Spleen (tissue), 11 donors: Measurements from ENCODE around the gene NUAK2. TPM values are rescaled to one million over a fixed set of nuclear protein-coding genes. Genes with fewer than 3 reads are reported as not detected.

Experiments used
- DNase-seq: peaks from one replicate; pipeline ENCODE4 v3.0.0-alpha.2; 2020
- H3K27ac ChIP-seq, 8 donors: fragments of 200-600 bp; sonication (generic) in 7 of 8; 1 replicate in 4 of 8; 2 replicates in 4 of 8; pipeline versions ENCODE4 v1.5.0 to v1.8.0; 2016 to 2021; ENCODE audit warnings: inconsistent platforms in 4 of 8, mild to moderate bottlenecking in 4 of 8, moderate library complexity in 1 of 8
- H3K27me3 ChIP-seq, 7 donors: fragments of 200-600 bp; sonication (generic) in 6 of 7; replicated peaks in 1 of 7; 1 replicate in 4 of 7; 2 replicates in 3 of 7; pipeline versions ENCODE4 v1.5.0 to v1.8.0; 2016 to 2021; ENCODE audit warnings: inconsistent platforms in 3 of 7, mild to moderate bottlenecking in 1 of 7
- H3K36me3 ChIP-seq, 6 donors: fragments of 200-600 bp; sonication (generic) in 5 of 6; 1 replicate in 4 of 6; 2 replicates in 2 of 6; pipeline versions ENCODE4 v1.5.0 to v1.8.0; 2016 to 2021; ENCODE audit warnings: inconsistent platforms in 2 of 6
- H3K4me1 ChIP-seq, 6 donors: fragments of 200-600 bp; sonication (generic) in 5 of 6; 1 replicate in 3 of 6; 2 replicates in 3 of 6; pipeline versions ENCODE4 v1.5.0 to v1.8.0; 2016 to 2021; ENCODE audit warnings: inconsistent platforms in 3 of 6
- H3K4me3 ChIP-seq, 8 donors: fragments of 200-600 bp; sonication (generic) in 7 of 8; 1 replicate in 4 of 8; 2 replicates in 4 of 8; pipeline versions ENCODE4 v1.5.0 to v1.8.0; 2016 to 2021; ENCODE audit warnings: inconsistent platforms in 4 of 8, mild to moderate bottlenecking in 4 of 8, moderate library complexity in 2 of 8
- H3K9me3 ChIP-seq, 8 donors: fragments of 200-600 bp; sonication (generic) in 7 of 8; 1 replicate in 4 of 8; 2 replicates in 4 of 8; pipeline versions ENCODE4 v1.5.0 to v1.8.0; 2016 to 2021; ENCODE audit warnings: inconsistent platforms in 4 of 8
- POLR2A ChIP-seq, 3 donors: fragments of 450-650 bp; IDR thresholded peaks; one replicate each; pipeline ENCODE4 v1.5.1; 2017; ENCODE audit warnings: antibody characterized with exemption in 3 of 3, mild to moderate bottlenecking in 1 of 3
- POLR2AphosphoS5 ChIP-seq, 3 donors: sonication (generic); formaldehyde crosslinking; IDR thresholded peaks; one replicate each; pipeline ENCODE4 v1.5.1; 2017; ENCODE audit warnings: antibody characterized with exemption in 3 of 3
- WGBS, 5 donors: extraction: QIAGEN DNeasy Blood & Tissue Kit in 3 of 5; methylation state at CpG; one replicate each; pipeline versions ENCODE4 v1.1.5 to v1.1.7; 2013 to 2018; 5-methylcytosine and 5-hydroxymethylcytosine counted together
- intact Hi-C: fragments of 100-400 bp; cut with DNase I; formaldehyde crosslinking; loops from one replicate; pipeline ENCODE4 v1.15.0; 2023; ENCODE audit warnings: low total_unique reads
- polyA plus RNA-seq, 3 donors: library from polyadenylated mRNA; stranded (reverse); fragments of 200-250 nt; gene quantifications; one replicate each; pipeline ENCODE4 v1.2.1, GENCODE V29; 2013
- total RNA-seq, 7 donors: library from RNA; depleted of rRNA in 3 of 7; stranded (reverse); fragments of >200 nt in 3 of 7; fragmentation: NEBNext Ultra II Directional in 4 of 7; extraction: Animal tissue kit (Norgen Biotek cat#: 25700) in 4 of 7; gene quantifications; one replicate each; pipeline versions ENCODE4 v1.1.0 to v1.2.1, GENCODE V29; 2016 to 2021
- TF ChIP-seq, protein P1 (sequence below), 11 experiments: fragments of 200-600 bp in 7 of 11; fragments of 450-650 bp in 4 of 11; sonication (generic) in 4 of 11; IDR thresholded peaks in 8 of 11; conservative IDR thresholded peaks in 3 of 11; 1 replicate in 7 of 11; 2 replicates in 4 of 11; pipeline versions ENCODE4 v1.4.0 to v1.8.0; 2016 to 2021; ENCODE audit warnings: antibody characterized with exemption in 11 of 11, inconsistent platforms in 4 of 11, mild to moderate bottlenecking in 1 of 11
- donor health status: healthy with polysubstance abuse.
- donor health status: DM: no; HTN: no; CAD: no; lungs with moderate emphysema.
- donor health status: DM: no; HTN: no; CAD: no.
- donor health status: Bipolar disorder and iron deficiency.
- donor health status: healthy.
- donor health status: DM: no; HTN: no; CAD: no.
- donor health status: DM: yes; HTN: yes; CAD: no.

NUAK2 gene
- total and polyA plus RNA-seq, 10 donors = 5.7 to 32.7 (median 19.1) TPM

DNA sequence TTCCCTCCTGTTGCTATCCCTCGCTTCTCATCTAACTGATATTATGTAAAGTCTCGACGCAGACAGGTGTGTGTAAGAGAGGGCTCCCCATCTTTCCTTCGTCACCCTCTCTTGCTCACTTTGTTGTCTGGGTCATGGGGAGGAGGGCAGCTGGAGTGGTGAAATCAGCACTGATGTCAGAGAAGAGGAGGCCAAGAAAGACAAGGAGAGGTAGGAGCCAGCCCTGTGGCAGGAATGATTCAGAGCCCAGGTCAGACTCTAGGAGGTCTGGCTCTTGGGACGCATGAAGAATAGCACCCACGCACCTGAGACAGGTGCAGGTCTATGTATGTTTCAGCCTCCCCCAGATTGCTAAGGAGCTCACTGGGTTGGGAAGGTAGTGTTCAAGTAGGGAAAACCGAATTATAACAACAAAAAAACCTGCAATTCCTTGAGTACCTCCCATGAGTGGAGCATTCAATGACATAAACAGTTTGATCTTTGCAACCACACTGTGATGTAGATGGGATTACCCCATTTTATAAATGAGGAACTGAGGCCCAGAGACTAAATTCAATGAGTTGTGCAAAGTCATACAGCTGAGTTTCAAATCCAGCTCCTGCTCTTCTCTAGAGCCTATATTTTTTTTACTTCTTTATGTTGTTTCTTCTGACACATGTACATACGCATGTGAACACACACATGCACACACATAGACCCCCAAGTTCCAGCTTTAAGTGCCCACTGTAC lies 10.4 kb downstream of the NUAK2 start:
- H3K27ac ChIP-seq = peak overlapping the region; percentile 32 to 97 (median 93)
- intact Hi-C loops = no loop called here
- WGBS, 5 donors = 83 to 90% (median 85%) methylated on average over 8 of the region's 8 CpGs

DNA sequence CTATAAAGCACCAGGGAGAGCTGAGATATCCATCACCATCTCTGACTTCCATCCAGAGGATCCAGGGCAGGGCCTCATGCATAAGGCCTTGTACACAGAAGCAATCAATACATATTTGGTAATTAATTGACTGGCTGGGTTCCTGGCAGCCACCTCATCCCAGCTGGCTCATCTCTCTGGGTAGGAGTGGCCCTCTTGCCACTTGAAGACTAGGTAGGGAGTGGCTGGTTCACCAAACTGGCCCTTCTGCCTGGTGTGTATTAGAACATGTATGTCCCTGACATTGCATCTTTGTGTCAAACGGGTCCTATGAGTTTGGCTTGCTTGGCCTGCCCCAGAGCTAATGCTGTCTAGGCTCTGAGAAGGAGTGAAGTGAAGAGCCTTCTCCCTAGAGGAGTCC lies 11.8 kb downstream of the NUAK2 start:
- no peak for TF ChIP-seq POLR2A (IDR thresholded peaks at IDR 0.05)
- TF ChIP-seq POLR2AphosphoS5 (IDR thresholded peaks at IDR 0.05) = no peak
- TF ChIP-seq, protein P1, sequence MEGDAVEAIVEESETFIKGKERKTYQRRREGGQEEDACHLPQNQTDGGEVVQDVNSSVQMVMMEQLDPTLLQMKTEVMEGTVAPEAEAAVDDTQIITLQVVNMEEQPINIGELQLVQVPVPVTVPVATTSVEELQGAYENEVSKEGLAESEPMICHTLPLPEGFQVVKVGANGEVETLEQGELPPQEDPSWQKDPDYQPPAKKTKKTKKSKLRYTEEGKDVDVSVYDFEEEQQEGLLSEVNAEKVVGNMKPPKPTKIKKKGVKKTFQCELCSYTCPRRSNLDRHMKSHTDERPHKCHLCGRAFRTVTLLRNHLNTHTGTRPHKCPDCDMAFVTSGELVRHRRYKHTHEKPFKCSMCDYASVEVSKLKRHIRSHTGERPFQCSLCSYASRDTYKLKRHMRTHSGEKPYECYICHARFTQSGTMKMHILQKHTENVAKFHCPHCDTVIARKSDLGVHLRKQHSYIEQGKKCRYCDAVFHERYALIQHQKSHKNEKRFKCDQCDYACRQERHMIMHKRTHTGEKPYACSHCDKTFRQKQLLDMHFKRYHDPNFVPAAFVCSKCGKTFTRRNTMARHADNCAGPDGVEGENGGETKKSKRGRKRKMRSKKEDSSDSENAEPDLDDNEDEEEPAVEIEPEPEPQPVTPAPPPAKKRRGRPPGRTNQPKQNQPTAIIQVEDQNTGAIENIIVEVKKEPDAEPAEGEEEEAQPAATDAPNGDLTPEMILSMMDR (IDR thresholded peaks at IDR 0.05 in 8 of 11, conservative IDR thresholded peaks at IDR 0.05 in 3 of 11) = no peak
- peak overlapping the region in 3 of 8 donors; percentile 96 to 97 (median 96) for H3K27ac ChIP-seq
- intact Hi-C loops = no loop called here
- H3K27me3 ChIP-seq = no peaks in the 10 kb centered on the region
- 60 to 94% (median 79%) methylated on average over 1 of the region's 1 CpG for WGBS, 5 donors
- H3K4me1 ChIP-seq = peaks cover 29 to 90% (median 51%) of the 10 kb centered on the region in 6 donors
- no peak for DNase-seq
- H3K9me3 ChIP-seq = no peaks in the 10 kb centered on the region
- H3K4me3 ChIP-seq = no peak overlapping the region
- peaks cover 0 to 71% (median 65%) of the 10 kb centered on the region in 6 donors for H3K36me3 ChIP-seq

More for the DNA sequence above, 10.4 kb downstream of the NUAK2 start:
- Histone ChIP-seq H3K27me3 (no peaks in the 10 kb centered on the region), H3K9me3 (no peaks in the 10 kb centered on the region), H3K36me3 (peaks cover 0 to 57% (median 51%) of the 10 kb centered on the region in 6 donors), H3K4me3 (peak overlapping the region in 1 of 8 donors; percentile 49), H3K4me1 (peaks cover 38 to 96% (median 65%) of the 10 kb centered on the region in 6 donors)
- no peak for DNase-seq
- TF ChIP-seq POLR2A (IDR thresholded peaks at IDR 0.05) = no peak
- TF ChIP-seq, protein P1 (IDR thresholded peaks at IDR 0.05 in 8 of 11, conservative IDR thresholded peaks at IDR 0.05 in 3 of 11) = no peak
- no peak for TF ChIP-seq POLR2AphosphoS5 (IDR thresholded peaks at IDR 0.05)

DNA sequence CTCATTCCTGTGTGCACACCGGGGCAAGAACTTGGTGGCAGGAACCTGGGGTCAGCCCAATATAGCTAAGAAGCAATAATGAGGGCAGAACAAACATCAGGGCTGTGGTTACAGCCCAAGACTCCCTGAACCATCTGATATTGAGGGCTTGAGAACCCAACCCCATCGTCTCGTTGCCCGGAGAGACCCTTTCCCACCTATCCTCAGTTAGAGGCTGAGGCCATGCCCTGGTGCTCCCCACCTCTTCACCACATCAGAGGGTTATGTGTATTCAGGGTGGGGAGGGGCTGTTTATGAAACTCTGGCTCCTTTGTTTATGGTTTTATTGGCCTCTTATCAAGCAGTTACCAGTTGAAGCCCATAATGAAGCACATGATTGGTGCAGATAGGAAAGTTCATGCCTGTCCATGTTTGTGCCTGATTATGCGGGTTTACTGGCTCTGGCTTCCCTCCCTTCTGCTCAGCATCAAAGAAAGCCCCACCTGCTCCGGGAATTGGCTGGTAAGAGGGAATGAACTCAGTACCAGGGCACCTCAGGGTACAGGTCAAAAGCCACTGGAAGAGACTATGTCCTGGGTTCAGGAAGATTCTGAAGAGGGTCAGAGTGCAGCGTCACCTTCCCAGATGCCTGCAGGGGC lies 14.5 kb downstream of the NUAK2 start:
- no peak for DNase-seq
- no peaks in the 10 kb centered on the region for H3K27me3 ChIP-seq
- H3K4me1 ChIP-seq = peaks cover 6 to 75% (median 28%) of the 10 kb centered on the region in 6 donors
- H3K36me3 ChIP-seq = peaks cover 5 to 98% (median 90%) of the 10 kb centered on the region in 6 donors
- intact Hi-C loops = no loop called here
- WGBS, 5 donors = 82 to 94% (median 91%) methylated on average over 7 of the region's 7 CpGs
- H3K27ac ChIP-seq = peak overlapping the region in 1 of 8 donors; percentile 46
- H3K9me3 ChIP-seq = no peaks in the 10 kb centered on the region
- no peak overlapping the region for H3K4me3 ChIP-seq
- TF ChIP-seq POLR2AphosphoS5 (IDR thresholded peaks at IDR 0.05) = no peak
- TF ChIP-seq POLR2A (IDR thresholded peaks at IDR 0.05) = no peak
- TF ChIP-seq, protein P1 (IDR thresholded peaks at IDR 0.05 in 8 of 11, conservative IDR thresholded peaks at IDR 0.05 in 3 of 11) = no peak

DNA sequence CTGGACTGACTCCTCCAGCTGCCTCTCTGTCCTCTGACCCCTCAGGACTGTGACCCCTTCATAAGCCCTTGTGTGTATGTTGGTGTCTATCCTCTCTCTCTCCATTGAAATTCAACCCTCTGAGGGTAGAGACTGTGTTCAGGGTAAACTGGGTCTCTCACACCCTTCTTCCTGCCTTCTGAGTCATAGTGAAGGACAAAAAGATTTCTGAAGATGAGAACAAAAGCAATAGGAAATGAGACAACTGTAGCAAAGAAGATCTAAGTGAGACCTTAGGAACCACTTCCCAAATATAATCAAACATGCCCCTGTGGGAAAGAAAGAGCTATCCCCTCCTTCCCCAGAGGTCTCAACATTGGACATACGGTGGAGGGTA lies 16.9 kb downstream of the NUAK2 start:
- intact Hi-C loops = no loop called here
- 75 to 100% (median 93%) methylated on average over 1 of the region's 1 CpG for WGBS, 5 donors
- Histone ChIP-seq H3K4me3 (no peak overlapping the region), H3K4me1 (peaks cover 4 to 75% (median 22%) of the 10 kb centered on the region in 6 donors), H3K27me3 (no peaks in the 10 kb centered on the region), H3K36me3 (peaks cover 5 to 85% (median 80%) of the 10 kb centered on the region in 6 donors), H3K9me3 (no peaks in the 10 kb centered on the region), H3K27ac (peak overlapping the region in 3 of 8 donors; percentile 8 to 66 (median 28))
- no peak for DNase-seq
- TF ChIP-seq POLR2A (IDR thresholded peaks at IDR 0.05) = no peak
- TF ChIP-seq POLR2AphosphoS5 (IDR thresholded peaks at IDR 0.05) = no peak
- TF ChIP-seq, protein P1 (IDR thresholded peaks at IDR 0.05 in 8 of 11, conservative IDR thresholded peaks at IDR 0.05 in 3 of 11) = no peak
